Gastrocnemius medialis (tissue), 4 donors: ENCODE results near the gene LRMDA.

Experiments
- CTCF ChIP-seq, 5 experiments: fragments of 450-650 bp in 3 of 5; fragments of 200-600 bp in 2 of 5; sonication (generic) in 2 of 5; IDR thresholded peaks in 4 of 5; conservative IDR thresholded peaks in 1 of 5; 1 replicate in 4 of 5; 2 replicates in 1 of 5; pipeline ENCODE4 v1.5.1; 2016 to 2019; ENCODE audit warnings: antibody characterized with exemption in 5 of 5, mild to moderate bottlenecking in 3 of 5, moderate library complexity in 3 of 5
- POLR2A ChIP-seq, 2 donors: fragments of 450-650 bp; IDR thresholded peaks; one replicate each; pipeline ENCODE4 v1.6.1; 2017; ENCODE audit warnings: antibody characterized with exemption in 2 of 2, mild to moderate bottlenecking in 2 of 2, moderate library complexity in 2 of 2

- TF ChIP-seq CTCF (IDR thresholded peaks at IDR 0.05 in 4 of 5, conservative IDR thresholded peaks at IDR 0.05 in 1 of 5) = no peak
- no peak for TF ChIP-seq POLR2A (IDR thresholded peaks at IDR 0.05)
Measured at GRCh38 chr10:75400771-75401568, 30.5 kb upstream of the LRMDA start.
